Adipose tissue (tissue), 3 donors: Measurements from ENCODE around the gene PLGLB1. TPM values are rescaled to one million over a fixed set of nuclear protein-coding genes. Genes with fewer than 3 reads are reported as not detected.

ENCODE experiments used
- polyA plus RNA-seq, 3 donors: library from polyadenylated mRNA; stranded (reverse); fragments of 200-250 nt; gene quantifications; one replicate each; pipeline ENCODE4 v1.2.3, GENCODE V29; 2013
- donor health status: healthy with polysubstance abuse.
- donor health status: Bipolar disorder and iron deficiency.
- donor health status: healthy.

PLGLB1 gene
- polyA plus RNA-seq, 3 donors, result 0.77 to 2.6 (median 0.87) TPM

Other genes starting within 250 kb of the PLGLB1 start
- 1 to 10 TPM in 2 of 3 donors, under 1 TPM in 1; 0.62 to 4.1 (median 1.7) TPM for gene CD8A, start 230.9 kb downstream of the PLGLB1 start, polyA plus RNA-seq
- 1 to 10 TPM in 1 of 3 donors, under 1 TPM in 1, not detected in 1; 0.79 to 2.2 TPM for gene CD8B, start 160.0 kb downstream of the PLGLB1 start, polyA plus RNA-seq
- under 1 TPM in 2 of 3 donors, not detected in 1; 0.67 TPM for gene RGPD1, start 79.7 kb downstream of the PLGLB1 start, polyA plus RNA-seq